H1 (cell line): ENCODE data around the gene ASRGL1.

Experiments used
- ATF2 ChIP-seq: IDR thresholded peaks from 2 replicates; pipeline ENCODE4 v1.6.1; 2012; ENCODE audit warnings: low read length, inconsistent platforms
- CBX8 ChIP-seq: fragments of 300-800, 300-1000 bp; sonication (generic); IDR thresholded peaks from 2 replicates; pipeline ENCODE4 v1.7.1; 2016; ENCODE audit warnings: low read depth, low read length, borderline replicate concordance
- CHD2 ChIP-seq: IDR thresholded peaks from 2 replicates; pipeline ENCODE4 v1.6.1; 2012; ENCODE audit warnings: low read length, improper control_type of control experiment
- EZH2 ChIP-seq: fragments of 200-600 bp; sonication (generic); IDR thresholded peaks from 2 replicates; pipeline ENCODE4 v1.7.1; 2012; ENCODE audit warnings: low read depth, mild to moderate bottlenecking, moderate library complexity, low read length, inconsistent platforms; ENCODE audit not compliant: severe bottlenecking
- POLR2A ChIP-seq, 2 experiments: IDR thresholded peaks; 1 replicate in 1 of 2; 2 replicates in 1 of 2; pipeline ENCODE4 v1.6.1; 2011; ENCODE audit warnings: low read depth in 2 of 2, low read length in 2 of 2, mild to moderate bottlenecking in 2 of 2; ENCODE audit errors: control extremely low read depth in 1 of 2
- TF ChIP-seq, protein P1 (sequence below), 3 experiments: IDR thresholded peaks; 1 replicate in 2 of 3; 2 replicates in 1 of 3; pipeline versions ENCODE4 v1.5.1 to v1.6.1; 2011; ENCODE audit warnings: low read length in 3 of 3, mild to moderate bottlenecking in 3 of 3, inconsistent platforms in 2 of 3, low read depth in 1 of 3, moderate library complexity in 1 of 3; ENCODE audit not compliant: insufficient read depth in 1 of 3; ENCODE audit errors: control extremely low read depth in 1 of 3

GRCh38 chr11:62404435-62404834 lies 67.2 kb downstream of the ASRGL1 start:
- TF ChIP-seq CHD2, result no peak
- TF ChIP-seq, protein P1, sequence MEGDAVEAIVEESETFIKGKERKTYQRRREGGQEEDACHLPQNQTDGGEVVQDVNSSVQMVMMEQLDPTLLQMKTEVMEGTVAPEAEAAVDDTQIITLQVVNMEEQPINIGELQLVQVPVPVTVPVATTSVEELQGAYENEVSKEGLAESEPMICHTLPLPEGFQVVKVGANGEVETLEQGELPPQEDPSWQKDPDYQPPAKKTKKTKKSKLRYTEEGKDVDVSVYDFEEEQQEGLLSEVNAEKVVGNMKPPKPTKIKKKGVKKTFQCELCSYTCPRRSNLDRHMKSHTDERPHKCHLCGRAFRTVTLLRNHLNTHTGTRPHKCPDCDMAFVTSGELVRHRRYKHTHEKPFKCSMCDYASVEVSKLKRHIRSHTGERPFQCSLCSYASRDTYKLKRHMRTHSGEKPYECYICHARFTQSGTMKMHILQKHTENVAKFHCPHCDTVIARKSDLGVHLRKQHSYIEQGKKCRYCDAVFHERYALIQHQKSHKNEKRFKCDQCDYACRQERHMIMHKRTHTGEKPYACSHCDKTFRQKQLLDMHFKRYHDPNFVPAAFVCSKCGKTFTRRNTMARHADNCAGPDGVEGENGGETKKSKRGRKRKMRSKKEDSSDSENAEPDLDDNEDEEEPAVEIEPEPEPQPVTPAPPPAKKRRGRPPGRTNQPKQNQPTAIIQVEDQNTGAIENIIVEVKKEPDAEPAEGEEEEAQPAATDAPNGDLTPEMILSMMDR (IDR thresholded peaks at IDR 0.05; ENCODE audit: control extremely low read depth in 1 of 3, insufficient read depth in 1 of 3, low read depth in 1 of 3, low read length in 3 of 3), result no peak
- no peak for TF ChIP-seq CBX8
- TF ChIP-seq EZH2, result no peak
- no peak for TF ChIP-seq ATF2
- no peak for TF ChIP-seq POLR2A (IDR thresholded peaks at IDR 0.05; ENCODE audit: control extremely low read depth in 1 of 2, low read depth in 2 of 2, low read length in 2 of 2)
